Activated T-helper 1 cell treated with anti-CD3 and anti-CD28 coated beads, Interleukin-12 subunit alpha, Interleukin-12 subunit beta, Interleukin-2, Interleukin-4 antibody, amounts not matched to agents 30 ng/mL and 10 ng/mL and 1 ng/mL, durations not matched to agents 14 hours and 24 hours and 36 hours (primary cell): ENCODE measurements around the gene FNDC3A. TPM values are rescaled to one million over a fixed set of nuclear protein-coding genes. Genes with fewer than 3 reads are reported as not detected.

ENCODE experiments used
- DNase-seq: peaks from one replicate; pipeline ENCODE4 v3.0.0; 2021; ENCODE audit warnings: low spot score
- H3K27ac Mint-ChIP-seq: one replicate; pipeline ENCODE4 v1.8.0; 2021; ENCODE audit warnings: mild to moderate bottlenecking, mixed read lengths
- H3K27me3 Mint-ChIP-seq: one replicate; pipeline ENCODE4 v1.8.0; 2022; ENCODE audit warnings: mild to moderate bottlenecking, moderate library complexity, mixed read lengths; ENCODE audit not compliant: insufficient read depth
- H3K36me3 Mint-ChIP-seq: one replicate; pipeline ENCODE4 v1.8.0; 2021; ENCODE audit warnings: low read depth, mixed read lengths
- H3K4me1 Mint-ChIP-seq: one replicate; pipeline ENCODE4 v1.8.0; 2021; ENCODE audit warnings: low read depth, mixed read lengths
- H3K4me3 Mint-ChIP-seq: one replicate; pipeline ENCODE4 v1.8.0; 2021; ENCODE audit warnings: mild to moderate bottlenecking, moderate library complexity, mixed read lengths
- H3K9me3 Mint-ChIP-seq: one replicate; pipeline ENCODE4 v1.8.0; 2021; ENCODE audit warnings: mixed read lengths
- intact Hi-C: fragments of 100-400 bp; cut with micrococcal nuclease; formaldehyde crosslinking; loops from one replicate; pipeline ENCODE4 v1.15.1; 2024
- total RNA-seq: library from RNA; stranded (reverse); gene quantifications from 2 replicates; pipeline ENCODE4 v1.2.3, GENCODE V29; 2022

The FNDC3A gene
- total RNA-seq, 1 donor from 2014 or later = 26.9 TPM

GRCh38 chr13:48955536-48955935, 20.2 kb upstream of the FNDC3A start:
- intact Hi-C loops = no loop called here
- H3K4me3 Mint-ChIP-seq = no peak overlapping the region
- H3K27ac Mint-ChIP-seq = no peak overlapping the region
- DNase-seq = no peak
- H3K27me3 Mint-ChIP-seq = peaks cover 9% of the 10 kb centered on the region
- no peaks in the 10 kb centered on the region for H3K4me1 Mint-ChIP-seq
- no peaks in the 10 kb centered on the region for H3K9me3 Mint-ChIP-seq
- peaks cover 2% of the 10 kb centered on the region for H3K36me3 Mint-ChIP-seq

DNA sequence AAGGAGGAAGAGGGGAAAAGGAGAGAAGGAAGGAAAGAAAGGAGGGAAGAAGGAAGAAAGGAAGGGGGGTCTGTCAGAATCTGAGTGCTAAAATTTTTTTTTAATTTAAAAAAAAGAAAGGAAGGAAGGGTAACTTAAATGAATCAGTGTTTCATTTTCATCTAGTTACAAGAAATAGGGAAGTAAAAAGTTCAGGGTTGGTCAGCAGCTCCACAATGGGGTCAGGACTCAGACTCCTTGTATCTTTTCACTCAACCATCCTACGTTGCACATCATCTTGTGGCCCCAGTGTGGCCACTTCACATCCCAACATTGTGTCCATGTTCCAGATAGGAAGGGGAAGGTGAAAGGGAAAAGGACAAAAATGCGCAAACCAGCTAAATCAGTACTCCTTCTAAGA, 14.3 kb upstream of the FNDC3A start:
- intact Hi-C loops = no loop called here
- Mint-ChIP-seq H3K4me3 (no peak overlapping the region), H3K27me3 (peaks cover 2% of the 10 kb centered on the region), H3K36me3 (no peaks in the 10 kb centered on the region), H3K9me3 (peaks cover 10% of the 10 kb centered on the region), H3K4me1 (peaks cover 6% of the 10 kb centered on the region), H3K27ac (no peak overlapping the region)
- no peak for DNase-seq

- peaks cover 2% of the 10 kb centered on the region for H3K27me3 Mint-ChIP-seq
- H3K27ac Mint-ChIP-seq = no peak overlapping the region
- peaks cover 6% of the 10 kb centered on the region for H3K4me1 Mint-ChIP-seq
- H3K4me3 Mint-ChIP-seq = no peak overlapping the region
- peaks cover 14% of the 10 kb centered on the region for H3K9me3 Mint-ChIP-seq
- intact Hi-C loops = no loop called here
- DNase-seq = no peak
- no peaks in the 10 kb centered on the region for H3K36me3 Mint-ChIP-seq
Measured at GRCh38 chr13:48962281-48962680, 13.4 kb upstream of the FNDC3A start.

DNA sequence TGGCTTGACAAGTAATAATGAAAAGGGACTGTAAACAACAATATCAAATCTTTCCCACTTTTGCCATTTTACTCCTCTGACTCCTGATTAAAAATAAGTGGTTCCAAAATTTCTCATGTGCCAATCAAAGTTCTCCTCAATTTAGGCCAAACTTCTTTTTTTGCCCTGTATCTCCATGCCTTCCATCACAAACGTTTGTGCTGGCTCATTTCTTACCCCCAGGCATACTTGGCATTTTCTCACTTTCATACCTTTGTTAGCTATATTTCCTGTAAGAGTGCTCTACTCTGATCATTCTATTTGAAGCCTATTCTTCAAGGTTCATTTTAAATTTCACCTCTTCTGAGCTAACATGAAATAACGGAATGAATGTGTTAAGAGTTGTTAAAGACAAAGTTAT, 10.0 kb upstream of the FNDC3A start:
- peaks cover 22% of the 10 kb centered on the region for H3K9me3 Mint-ChIP-seq
- no peak overlapping the region for H3K27ac Mint-ChIP-seq
- no peak for DNase-seq
- no peaks in the 10 kb centered on the region for H3K36me3 Mint-ChIP-seq
- no peaks in the 10 kb centered on the region for H3K27me3 Mint-ChIP-seq
- H3K4me1 Mint-ChIP-seq = peaks cover 6% of the 10 kb centered on the region
- H3K4me3 Mint-ChIP-seq = no peak overlapping the region
- intact Hi-C loops = no loop called here

- H3K4me3 Mint-ChIP-seq = no peak overlapping the region
- intact Hi-C loops = loop anchor here (10.0 kb wide), 2 partner anchors 315 to 435 kb away; partner anchors contain the start of genes CYSLTR2 and RCBTB2
- DNase-seq = no peak
- H3K36me3 Mint-ChIP-seq = peaks cover 23% of the 10 kb centered on the region
- H3K9me3 Mint-ChIP-seq = peaks cover 56% of the 10 kb centered on the region
- H3K4me1 Mint-ChIP-seq = peaks cover 4% of the 10 kb centered on the region
- H3K27me3 Mint-ChIP-seq = peaks cover 2% of the 10 kb centered on the region
- no peak overlapping the region for H3K27ac Mint-ChIP-seq
Measured at GRCh38 chr13:48969685-48970084, 6.0 kb upstream of the FNDC3A start.

GRCh38 chr13:48973845-48974431, 1.8 kb upstream of the FNDC3A start:
- intact Hi-C loops = loop anchor here (10.0 kb wide), 2 partner anchors 319 to 439 kb away; partner anchors contain the start of genes CYSLTR2 and RCBTB2

GRCh38 chr13:48975101-48975855, 434 bp upstream of the FNDC3A start:
- Mint-ChIP-seq H3K27me3 (peaks cover 2% of the 10 kb centered on the region), H3K4me3 (peak overlapping the region; percentile 81), H3K36me3 (peaks cover 34% of the 10 kb centered on the region), H3K9me3 (peaks cover 47% of the 10 kb centered on the region), H3K4me1 (peaks cover 38% of the 10 kb centered on the region), H3K27ac (peak overlapping the region; percentile 90)
- intact Hi-C loops = loop anchor here (1.0 to 10.0 kb wide), 7 partner anchors 91 to 743 kb away; partner anchors contain the start of genes CAB39L, CYSLTR2, ITM2B and RB1
- DNase-seq = peak; percentile 27

More at GRCh38 chr13:48973845-48974431, 1.8 kb upstream of the FNDC3A start:
- Mint-ChIP-seq H3K36me3 (peaks cover 30% of the 10 kb centered on the region), H3K27ac (no peak overlapping the region), H3K4me3 (peak overlapping the region; percentile 81), H3K4me1 (peaks cover 26% of the 10 kb centered on the region), H3K9me3 (peaks cover 53% of the 10 kb centered on the region), H3K27me3 (peaks cover 2% of the 10 kb centered on the region)
- no peak for DNase-seq

DNA sequence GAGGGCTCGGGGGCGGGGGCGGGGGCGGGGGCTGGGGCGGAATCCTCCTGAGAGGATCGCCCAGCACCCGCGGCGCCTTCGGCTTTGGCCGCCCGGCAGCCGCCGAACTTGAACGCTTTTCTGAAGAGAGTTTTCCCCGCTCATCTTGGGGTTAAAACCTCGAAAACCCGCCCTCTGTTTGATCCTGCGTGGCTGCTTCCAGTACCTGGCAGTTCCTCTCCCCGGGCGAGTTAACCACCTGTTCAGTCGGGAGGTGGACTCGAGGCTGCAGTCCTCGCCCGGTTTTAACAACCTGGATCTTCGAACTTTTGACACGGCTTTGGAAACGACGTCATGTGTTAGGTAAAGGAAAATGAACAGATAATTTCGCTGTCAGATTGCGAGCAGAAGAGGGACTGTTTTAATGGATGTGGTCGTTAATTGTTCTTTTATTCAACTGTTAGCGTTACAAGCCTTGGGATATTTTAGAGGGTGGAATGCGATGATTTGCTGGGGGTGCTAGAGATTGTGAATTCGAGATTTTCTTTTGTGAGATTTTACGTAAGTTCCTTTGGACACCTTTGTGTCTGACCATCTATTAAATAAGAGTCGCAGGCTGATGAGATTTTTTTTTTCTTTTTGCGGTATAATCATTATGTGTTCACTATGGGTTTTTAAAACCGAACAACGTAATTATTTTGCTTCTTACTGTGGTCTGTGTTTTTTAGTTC, 1.0 kb downstream of the FNDC3A start:
- Mint-ChIP-seq H3K9me3 (peaks cover 36% of the 10 kb centered on the region), H3K36me3 (peaks cover 33% of the 10 kb centered on the region), H3K27me3 (peaks cover 2% of the 10 kb centered on the region), H3K4me3 (peak overlapping the region; percentile 94), H3K4me1 (peaks cover 49% of the 10 kb centered on the region), H3K27ac (peak overlapping the region; percentile 100)
- DNase-seq = no peak
- intact Hi-C loops = loop anchor here (1.0 to 10.0 kb wide), 12 partner anchors 84 to 939 kb away; partner anchors contain the start of genes CDADC1, CYSLTR2, ITM2B and NUDT15

DNA sequence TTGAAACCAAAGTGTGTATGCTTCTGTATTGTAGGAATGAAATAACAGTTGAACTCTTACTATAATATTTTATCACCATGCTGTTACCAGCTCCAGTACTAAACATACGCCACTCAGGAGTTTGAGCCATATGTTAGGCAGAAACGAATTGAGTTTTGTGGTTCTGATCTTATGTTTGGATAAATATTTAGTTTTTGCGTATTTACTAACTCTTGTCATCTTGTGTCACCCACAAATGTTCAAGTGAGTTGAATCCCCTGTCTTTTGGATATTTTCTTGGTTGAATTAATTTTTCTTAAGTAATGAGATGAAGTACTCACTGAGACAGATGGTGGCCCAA, 1.5 kb downstream of the FNDC3A start:
- intact Hi-C loops = loop anchor here (2.0 to 10.0 kb wide), 9 partner anchors 150 to 745 kb away; partner anchors contain the start of genes CDADC1, CYSLTR2, ITM2B and RB1
- H3K4me3 Mint-ChIP-seq = peak overlapping the region; percentile 94
- DNase-seq = no peak
- H3K27me3 Mint-ChIP-seq = no peaks in the 10 kb centered on the region
- peak overlapping the region; percentile 100 for H3K27ac Mint-ChIP-seq
- peaks cover 31% of the 10 kb centered on the region for H3K36me3 Mint-ChIP-seq
- H3K4me1 Mint-ChIP-seq = peaks cover 50% of the 10 kb centered on the region
- peaks cover 31% of the 10 kb centered on the region for H3K9me3 Mint-ChIP-seq

DNA sequence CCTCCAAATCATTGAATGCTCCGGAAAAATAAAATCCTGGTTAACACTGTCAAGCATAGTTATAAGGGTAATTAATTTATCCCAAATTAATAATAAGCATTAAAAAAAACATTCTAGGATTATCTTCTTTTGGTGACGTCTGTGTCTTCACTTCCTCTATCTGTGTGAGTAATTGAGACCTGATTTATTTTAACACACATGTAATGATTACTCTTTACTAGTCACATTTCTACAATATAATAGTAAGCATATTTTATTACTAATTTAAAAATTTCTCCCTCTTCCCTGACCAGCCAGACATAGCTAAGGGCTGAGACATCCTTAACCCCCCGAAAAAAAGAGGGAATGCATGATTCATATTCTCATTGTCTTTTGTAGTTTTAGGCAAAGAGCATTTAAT, 2.3 kb downstream of the FNDC3A start:
- Mint-ChIP-seq H3K36me3 (peaks cover 28% of the 10 kb centered on the region), H3K27me3 (no peaks in the 10 kb centered on the region), H3K9me3 (peaks cover 24% of the 10 kb centered on the region), H3K27ac (no peak overlapping the region), H3K4me3 (peak overlapping the region; percentile 70), H3K4me1 (peaks cover 50% of the 10 kb centered on the region)
- intact Hi-C loops = loop anchor here (2.0 to 10.0 kb wide), 9 partner anchors 151 to 746 kb away; partner anchors contain the start of genes CDADC1, CYSLTR2, ITM2B and RB1
- no peak for DNase-seq

DNA sequence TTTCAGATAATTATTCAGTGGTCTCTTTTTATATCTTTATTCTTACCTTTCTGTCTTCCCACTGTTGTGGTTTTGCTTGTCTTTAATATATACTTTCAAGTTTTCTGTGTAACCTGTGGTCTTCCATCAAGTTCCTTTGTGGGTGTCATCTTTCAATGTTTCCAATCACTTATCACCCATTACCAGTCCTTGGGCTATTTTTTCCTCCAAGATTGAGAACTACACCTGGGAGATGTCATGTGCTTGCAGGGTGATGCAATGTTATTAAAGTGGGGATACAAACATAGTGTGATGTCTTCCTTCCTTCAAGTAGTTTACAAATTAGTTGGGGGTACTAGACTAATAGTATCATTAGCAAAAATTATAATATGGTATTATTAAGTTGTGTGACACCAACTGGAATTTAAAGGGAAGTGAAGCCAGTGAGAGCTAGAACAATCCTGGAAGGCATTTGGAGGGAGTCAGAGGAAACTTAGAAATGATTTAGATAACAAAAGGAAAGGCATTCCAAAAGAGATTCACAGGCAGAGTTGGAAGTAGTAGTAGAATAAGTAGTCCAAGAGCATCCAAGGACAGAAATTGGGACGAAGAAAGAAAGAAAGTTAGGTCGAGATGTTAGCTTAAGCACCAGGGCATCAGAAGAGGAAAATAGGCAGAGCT, 3.4 kb downstream of the FNDC3A start:
- Mint-ChIP-seq H3K4me1 (peaks cover 50% of the 10 kb centered on the region), H3K4me3 (peak overlapping the region; percentile 78), H3K27ac (peak overlapping the region; percentile 2), H3K36me3 (peaks cover 21% of the 10 kb centered on the region), H3K27me3 (no peaks in the 10 kb centered on the region), H3K9me3 (peaks cover 13% of the 10 kb centered on the region)
- intact Hi-C loops = loop anchor here (5.0 to 10.0 kb wide), 5 partner anchors 324 to 747 kb away; partner anchors contain the start of genes CYSLTR2, ITM2B, RB1 and RCBTB2
- DNase-seq = no peak

DNA sequence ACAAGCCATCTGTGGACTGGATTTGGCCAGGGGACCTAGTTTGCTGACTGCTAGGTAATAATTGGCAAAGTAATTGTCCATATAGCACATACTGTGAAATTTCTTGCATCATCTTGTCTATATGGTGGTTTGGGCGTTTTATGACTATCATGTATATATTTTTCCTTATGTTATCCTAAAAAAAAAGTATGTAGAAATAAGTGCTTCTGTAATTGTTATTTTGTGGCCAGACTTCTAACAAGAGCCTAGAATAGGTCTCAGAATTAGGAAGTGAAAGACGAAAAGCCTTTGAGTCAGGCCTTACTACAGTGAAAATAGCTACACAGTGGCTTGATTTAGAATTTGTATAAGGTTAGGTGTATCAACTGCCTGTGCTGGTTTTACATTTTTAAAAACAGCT, 4.2 kb downstream of the FNDC3A start:
- H3K4me1 Mint-ChIP-seq = peaks cover 43% of the 10 kb centered on the region
- no peak for DNase-seq
- no peak overlapping the region for H3K27ac Mint-ChIP-seq
- H3K9me3 Mint-ChIP-seq = peaks cover 4% of the 10 kb centered on the region
- peaks cover 14% of the 10 kb centered on the region for H3K36me3 Mint-ChIP-seq
- intact Hi-C loops = loop anchor here (5.0 to 10.0 kb wide), 5 partner anchors 325 to 748 kb away; partner anchors contain the start of genes CYSLTR2, ITM2B, RB1 and RCBTB2
- H3K4me3 Mint-ChIP-seq = no peak overlapping the region
- no peaks in the 10 kb centered on the region for H3K27me3 Mint-ChIP-seq
